ENCODE results near the gene HSBP1L1.
A peak's percentile ranks its signal among the peaks of the same experiment; 100 is the strongest.

The HSBP1L1 gene

DNA sequence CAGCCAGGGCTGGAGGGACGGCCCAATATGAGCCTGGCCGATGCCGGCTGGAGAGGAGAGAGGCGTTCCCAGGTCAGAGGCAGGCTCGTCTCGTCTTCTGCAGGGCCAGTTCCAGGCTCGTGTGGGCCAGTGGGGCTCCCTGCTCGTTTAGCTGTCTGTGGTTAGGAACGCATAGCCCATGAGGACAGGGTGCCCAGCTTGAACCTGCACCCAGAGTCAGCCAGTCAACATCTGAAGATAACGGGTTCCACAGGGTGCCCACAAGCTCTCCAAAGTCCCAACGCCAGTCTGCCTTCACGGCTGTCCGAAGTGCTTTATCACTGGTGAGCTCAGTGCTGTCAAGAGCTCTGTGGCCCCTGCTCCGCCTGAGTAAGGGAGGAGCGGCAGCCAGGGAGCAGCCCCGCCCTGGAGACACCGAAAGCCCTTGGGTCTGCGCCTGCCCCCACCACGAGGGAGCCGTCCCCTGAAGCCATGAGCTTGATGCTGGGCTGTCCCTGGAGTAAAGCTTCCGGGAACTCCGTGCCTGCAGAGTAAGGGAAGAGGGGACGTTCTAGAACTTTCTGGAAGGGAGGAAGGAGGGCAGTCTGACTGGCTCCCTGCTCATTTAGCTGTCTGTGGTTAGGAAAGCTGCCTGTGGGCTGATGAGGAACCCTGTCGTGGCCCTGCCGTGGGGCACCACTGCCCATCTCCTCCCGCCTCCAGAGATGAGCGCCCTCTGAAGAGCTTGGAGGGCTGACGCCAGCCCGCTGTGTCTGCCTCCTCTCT is 2.7 kb upstream of the HSBP1L1 start:
- no peak for DNase-seq (ENCODE audit: low spot score)

DNA sequence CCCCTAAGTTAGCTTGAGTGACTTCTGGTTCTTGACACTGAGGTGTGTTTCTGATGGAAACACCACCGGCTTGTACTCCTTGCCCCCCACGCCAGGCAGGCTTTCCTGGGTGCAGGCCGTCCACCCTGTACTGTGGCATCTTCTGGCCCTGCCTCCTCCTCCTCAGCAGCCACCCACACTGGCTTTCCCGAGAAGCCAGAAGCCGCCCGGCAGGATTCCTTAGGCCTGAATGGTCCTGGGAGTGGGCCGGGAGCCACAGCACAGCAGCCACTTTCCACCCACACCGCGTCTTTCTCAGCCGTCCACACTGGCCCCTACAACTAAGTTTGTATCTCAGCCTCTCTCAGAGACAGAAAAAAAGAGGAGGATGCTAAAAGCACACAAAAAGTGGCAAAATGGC is 2.1 kb upstream of the HSBP1L1 start:
- peak; percentile 32 for DNase-seq (ENCODE audit: low spot score)

DNA sequence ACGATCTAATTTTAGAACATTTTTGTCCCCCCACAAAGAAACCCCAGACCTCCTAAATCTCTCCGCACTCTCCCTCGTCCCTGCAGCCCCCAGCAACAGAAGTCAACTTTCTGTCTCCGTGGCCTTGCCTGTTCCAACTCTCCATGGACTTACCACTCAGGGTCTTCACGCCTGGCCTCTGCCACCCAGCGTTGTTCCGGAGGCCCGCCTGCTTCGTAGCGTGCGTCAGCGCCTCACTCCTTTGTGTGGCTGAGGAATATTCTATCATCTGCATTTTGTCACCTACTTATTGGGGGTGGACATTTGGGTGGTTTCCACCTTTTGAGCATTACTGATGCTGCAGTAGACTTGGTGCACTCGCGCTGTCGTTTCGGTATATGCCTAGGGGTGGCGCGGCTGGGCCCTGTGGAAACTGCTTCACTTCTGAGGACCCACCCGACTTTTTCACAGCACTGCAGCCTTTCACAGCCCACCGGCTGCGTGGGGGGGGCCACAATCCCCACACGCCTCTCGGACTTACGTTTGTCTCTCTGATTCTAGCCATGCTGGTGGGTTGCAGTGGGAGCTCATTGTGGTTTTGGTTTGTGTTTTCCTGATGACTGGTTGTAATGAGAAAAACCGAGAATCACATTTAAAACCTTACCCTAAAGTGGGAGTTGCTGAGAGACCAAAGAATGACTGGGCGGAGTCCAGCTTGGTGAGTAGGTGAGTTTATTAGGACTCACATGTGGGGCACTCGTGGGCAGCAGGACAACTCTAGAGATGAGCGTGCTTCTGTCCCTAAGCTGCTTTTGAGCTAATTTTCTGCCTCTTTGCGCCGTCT is 1.4 kb upstream of the HSBP1L1 start:
- no peak for DNase-seq (ENCODE audit: low spot score)

DNA sequence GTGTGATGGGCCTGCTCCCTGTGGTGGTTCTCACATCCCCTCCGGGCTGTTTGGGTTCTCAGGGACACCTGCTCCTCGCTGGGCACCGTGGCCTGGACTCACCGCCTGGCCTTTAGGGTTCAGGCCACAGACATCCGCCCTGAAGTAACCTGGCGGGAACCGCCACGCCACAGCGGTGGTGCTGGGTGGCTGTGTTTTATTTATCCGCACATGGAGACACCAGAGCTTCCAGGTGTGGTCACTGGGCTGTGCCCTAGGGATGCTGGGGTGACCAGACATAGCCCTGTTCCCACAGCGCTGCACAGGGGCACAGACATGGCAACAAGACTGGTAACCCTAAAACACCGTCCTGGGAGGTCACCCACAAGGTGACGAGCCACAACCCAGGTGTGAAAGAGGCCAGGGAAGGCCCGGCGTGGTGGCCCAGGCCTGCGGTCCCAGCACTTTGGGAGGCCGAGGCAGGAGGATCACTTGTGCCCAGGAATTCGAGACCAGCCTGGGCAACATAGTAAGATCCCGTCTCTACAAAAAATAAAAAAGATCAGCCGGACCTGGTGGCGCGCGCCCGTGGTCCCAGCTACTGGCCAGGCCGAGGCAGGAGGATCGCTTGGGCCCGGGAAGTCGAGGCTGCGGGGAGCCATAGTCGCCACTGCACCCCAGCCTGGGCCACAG is 649 bp upstream of the HSBP1L1 start:
- no peak for DNase-seq (ENCODE audit: low spot score)

DNA sequence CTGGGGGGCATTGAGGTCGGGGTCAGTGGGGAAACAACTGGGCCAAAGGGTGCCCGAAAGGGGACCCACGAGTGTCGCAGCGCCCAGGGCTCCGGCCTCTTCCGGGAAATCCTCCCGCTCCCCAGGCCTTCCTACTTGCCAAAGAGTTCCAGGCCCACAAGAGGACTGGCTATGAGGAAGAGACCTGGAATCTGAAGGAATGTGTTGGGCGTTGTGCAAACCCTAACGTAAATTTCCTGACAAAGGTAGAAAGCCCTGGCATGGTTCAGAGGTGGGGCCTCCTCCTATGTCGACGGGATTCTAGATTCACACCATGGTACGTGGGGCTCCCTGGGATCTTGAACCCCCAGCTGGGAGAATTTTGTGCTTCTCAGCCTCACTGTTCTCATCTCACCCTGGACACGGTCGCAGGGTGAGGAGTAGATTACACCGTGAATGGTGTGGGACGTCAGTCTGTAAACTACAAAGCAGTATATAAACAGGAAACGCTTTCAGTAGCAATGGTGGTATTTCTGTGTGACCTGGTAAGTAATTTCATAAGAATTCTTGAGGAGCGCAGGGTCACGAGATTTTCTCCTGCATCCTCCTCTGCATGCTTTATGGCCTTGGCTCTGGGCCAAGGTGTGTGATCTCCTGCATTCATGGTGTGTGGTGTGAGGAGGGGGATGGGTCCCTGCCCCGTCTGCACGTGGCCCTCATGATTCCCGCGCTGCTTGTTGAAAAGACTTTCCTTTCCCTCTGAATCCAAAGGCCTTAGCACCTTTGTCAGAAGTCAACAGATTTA is 868 bp downstream of the HSBP1L1 start:
- DNase-seq (ENCODE audit: low spot score): peak; percentile 71

DNA sequence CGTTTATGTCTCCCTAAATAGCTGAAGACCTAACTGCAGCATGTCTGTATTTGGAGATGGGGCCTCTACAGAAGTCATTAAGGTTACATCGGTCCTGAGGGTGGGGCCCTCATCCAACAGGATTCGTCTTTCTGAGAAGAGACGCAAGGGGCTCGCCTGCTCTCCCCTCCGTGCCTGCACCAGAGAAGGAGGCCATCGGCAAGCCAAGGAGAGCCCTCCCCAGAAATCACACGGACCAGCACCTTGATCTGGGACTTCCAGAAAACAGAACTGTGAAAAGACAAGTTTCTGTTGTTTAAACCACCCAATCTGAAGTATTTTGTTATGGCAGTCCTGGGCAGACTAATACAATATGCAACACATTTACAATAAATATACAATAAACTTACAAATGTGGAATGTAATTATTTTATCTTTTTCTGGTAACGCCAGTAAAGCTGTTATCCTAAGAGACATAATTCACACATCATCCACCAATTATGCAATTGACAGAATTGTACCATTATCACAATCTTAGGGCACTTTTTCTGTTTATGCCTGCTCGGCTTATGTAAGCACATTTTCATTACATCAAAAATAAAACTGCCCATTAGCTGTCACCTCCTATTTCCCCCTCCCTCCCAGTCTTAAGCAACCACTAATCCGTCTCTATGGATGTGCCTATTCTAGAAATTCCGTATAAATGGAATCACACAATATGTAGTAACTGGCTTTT is 6.1 kb downstream of the HSBP1L1 start:
- no peak for DNase-seq (ENCODE audit: low spot score)

DNA sequence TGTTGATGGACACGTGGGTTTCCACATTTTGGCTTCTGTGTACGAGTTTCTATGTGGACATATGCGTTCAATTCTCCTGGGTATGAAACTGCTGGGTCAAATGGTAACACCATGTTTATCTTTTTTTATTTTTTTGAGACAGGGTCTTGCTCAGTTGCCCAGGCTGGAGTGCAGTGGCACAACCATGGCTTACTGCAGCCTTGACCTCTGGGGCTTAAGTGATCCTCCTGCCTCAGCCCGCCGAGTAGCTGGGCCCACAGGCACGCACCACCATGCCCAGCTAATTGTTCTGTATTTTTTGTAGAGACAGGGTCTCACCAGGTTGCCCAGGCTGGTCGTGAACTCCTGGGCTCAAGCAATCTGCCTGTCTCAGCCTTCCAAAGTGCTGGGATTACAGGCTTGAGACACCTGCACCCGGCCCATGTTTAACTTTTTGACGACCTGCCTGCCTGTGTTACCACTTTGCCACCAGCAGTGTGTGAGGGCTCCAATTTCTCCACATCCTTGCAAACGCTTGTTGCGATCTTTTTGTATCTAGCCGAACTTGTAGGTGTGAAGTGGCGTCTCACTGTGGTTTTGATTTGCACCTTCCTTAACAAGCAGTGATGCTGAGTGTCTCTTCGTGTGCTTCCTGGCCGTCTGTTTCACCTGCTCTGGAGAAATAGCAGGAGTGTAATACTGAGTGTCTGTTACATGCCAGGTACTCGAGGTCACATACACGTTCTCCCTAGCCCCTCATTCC is 6.9 kb downstream of the HSBP1L1 start:
- no peak for DNase-seq (ENCODE audit: low spot score)

DNA sequence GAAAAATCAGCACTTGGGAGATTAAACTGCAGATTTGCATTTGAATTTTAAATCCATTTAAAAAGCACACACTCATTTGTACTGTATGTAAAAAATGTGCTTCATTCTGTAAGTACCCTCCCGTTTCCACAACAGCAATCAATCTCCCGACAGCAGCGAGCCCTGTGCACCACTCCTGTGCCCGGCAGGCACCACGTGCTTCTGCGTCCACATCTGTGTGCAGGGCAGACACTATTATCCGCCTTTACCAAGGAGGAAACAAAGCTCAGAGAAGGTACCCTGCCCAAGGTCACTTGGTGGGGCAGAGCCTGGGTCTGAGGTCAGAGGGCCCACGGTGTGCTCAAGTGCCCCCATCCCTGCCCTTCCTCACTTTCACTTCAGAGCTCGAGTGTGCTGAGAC is 7.5 kb downstream of the HSBP1L1 start:
- DNase-seq (ENCODE audit: low spot score): no peak

DNA sequence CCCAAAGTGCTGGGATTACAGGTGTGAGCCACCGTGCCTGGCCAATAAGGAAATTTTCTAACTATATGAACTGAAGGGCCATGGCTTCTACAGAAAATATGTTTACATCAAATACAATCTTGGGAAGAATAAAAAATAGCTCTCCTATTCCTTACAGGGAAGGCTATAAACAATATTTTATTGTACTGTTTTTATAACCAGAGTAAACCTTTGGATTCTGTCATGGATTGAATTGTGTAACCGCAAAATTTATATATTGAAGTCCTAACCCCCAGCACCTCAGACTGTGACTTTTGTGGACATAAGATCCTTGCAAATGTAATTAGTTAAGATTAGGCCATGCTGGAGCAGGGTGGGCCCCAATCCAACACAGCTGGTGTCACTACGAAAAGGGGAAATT is 8.3 kb downstream of the HSBP1L1 start:
- DNase-seq (ENCODE audit: low spot score): no peak

DNA sequence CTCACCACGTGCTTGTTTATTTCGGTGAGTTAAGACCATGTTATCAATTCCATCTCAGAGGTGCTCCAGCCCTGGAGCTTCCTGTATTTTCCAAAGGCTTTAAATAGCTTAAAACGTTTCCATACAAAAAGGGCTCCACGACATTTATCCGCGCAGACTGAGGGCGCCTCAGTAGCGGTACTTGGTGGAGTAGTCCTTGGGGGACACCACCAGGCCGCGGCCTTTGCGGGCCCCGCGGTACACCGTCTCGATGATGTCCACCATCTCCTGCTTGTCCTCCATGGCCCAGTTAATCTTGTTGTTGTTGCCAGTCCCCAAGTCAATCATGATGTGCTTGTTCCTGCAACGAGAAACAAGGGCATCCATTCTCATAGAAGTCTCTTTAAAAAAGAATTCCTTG is 9.1 kb downstream of the HSBP1L1 start:
- DNase-seq (ENCODE audit: low spot score): no peak

DNA sequence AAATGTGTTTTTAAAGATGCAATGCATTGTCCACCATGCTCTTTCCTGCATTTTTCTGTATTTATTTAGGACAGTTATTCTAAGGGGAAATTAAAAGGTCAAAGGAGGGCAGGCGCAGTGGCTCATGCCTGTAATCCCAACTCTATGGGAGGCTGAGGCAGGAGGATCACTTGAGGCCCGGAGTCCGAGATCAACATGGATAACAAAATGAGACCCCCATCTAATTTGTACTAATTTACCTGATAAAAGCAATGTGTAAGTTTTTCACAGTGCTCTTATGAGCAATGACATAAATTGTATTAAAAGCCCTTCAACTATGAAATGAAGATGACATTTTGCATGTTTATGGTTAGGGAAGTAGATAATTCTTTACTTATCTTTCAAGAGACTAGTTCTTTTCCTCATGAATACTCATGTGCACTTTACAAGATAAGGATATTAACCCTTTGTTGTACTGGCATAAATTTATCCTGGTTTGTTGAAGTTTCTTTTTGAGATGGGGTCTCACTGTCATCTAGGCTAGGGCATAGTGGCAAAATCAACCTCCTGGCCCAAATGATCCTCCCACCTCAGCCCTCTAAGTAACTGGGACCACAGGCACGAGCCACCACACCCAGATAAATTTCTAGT is 9.7 kb downstream of the HSBP1L1 start:
- DNase-seq (ENCODE audit: low spot score): no peak

DNA sequence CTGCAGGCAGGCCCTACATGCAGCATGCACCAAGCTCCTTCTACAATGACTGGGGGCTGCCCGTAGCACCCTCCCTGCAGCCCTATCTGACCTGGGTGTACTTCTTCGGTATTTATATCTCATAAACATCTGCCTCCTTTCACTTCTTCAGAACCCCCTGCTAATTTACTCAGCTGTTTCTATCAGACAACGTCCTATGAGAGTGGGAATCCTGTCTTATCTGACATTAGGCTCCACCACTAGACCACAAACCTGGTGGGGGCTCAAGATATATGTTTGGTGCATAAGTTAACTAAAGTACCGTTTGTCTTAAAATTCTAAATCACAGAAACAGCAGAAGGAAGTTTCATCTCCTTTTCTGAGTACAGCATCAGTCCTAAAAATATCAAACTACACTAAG is 10.6 kb downstream of the HSBP1L1 start:
- no peak for DNase-seq (ENCODE audit: low spot score)

DNA sequence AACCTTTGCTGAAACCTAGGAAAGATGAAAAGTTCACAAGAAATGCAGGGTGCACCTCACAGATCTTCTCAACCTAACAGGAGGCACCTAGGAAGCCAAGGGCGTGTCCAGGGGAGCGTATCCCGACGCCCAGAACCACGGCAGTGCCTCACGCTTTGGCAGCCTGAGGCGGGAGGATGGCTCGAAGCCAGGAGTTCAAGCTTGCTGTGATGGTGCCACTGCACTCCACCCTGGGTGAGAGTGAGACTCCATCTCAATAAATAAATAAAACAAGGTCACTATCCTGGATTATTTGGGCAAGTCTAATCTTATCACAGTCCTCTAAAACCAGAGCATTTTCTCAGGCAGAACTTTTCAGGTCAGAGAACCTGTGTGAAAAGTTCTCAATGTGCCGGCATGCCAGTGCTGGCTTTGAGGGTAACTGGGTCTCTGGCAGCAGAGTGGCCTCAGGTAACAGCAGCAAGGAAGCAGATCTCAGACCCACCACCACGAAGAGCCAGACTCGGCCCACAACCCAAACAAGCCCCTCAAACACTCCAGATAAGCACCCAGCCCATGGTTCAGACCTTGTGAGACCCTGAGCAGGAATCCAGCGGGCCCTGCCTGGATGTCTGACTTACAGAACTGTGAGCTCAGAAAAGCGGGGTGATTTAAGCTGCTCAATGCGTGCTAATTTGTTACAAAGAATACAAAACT is 11.7 kb downstream of the HSBP1L1 start:
- DNase-seq (ENCODE audit: low spot score): no peak

DNA sequence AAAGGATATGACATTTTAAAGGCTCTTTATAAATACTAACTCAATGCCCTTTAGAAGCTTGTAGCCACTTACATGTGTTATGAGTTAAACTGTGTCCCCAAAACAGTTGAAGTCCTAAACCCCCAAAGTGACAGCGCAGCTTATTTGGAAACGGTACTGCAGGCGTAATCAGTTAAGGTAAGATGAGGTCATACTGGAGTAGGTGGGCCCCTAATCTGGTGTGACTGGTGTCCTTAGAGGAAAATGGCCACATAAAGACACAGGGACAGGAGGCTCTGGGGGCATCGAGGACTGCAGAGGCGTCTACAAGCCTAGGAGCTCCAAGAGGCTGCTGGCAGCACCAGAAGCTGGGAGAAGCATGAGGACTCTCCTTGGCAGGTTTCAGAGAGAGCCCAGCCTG is 15.4 kb downstream of the HSBP1L1 start:
- DNase-seq (ENCODE audit: low spot score): no peak

DNA sequence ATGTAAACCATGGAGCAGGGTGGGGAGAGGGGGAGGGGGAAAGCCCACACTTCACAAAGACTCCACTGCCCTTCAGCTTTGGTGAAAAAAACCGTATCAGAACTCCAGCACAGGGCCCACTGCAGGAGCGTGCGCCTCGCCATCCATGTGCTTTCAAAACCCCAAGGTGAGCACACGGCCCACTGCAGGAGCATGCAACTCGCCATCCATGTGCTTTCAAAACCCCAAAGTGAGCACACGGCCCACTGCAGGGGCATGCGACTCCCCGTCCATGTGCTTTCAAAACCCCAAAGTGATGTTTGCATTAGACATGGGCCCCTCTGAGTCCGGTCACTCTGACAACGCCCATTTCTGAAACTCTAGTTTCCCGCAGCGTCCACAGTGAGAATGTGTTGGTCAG is 16.1 kb downstream of the HSBP1L1 start:
- no peak for DNase-seq (ENCODE audit: low spot score)

DNA sequence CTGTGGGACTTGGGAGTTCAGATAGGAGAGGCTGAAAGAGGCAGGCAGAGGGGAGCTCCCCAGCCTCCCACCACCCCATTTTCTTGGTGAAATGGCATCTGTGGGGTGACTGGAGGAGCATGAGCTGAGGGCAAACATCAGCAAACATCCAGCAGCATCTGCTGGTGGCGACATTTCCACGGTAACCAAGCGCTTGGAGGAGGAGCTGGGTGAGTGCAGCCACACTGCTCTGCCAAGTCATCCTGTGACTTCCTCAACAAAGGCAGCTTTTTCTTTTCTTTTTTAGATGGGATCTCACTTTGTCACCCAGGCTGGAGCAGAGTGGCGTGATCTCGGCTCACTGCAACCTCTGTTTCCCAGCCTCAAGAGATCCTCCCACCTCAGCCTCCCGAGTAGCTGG is 18.3 kb downstream of the HSBP1L1 start:
- DNase-seq (ENCODE audit: low spot score): no peak

DNA sequence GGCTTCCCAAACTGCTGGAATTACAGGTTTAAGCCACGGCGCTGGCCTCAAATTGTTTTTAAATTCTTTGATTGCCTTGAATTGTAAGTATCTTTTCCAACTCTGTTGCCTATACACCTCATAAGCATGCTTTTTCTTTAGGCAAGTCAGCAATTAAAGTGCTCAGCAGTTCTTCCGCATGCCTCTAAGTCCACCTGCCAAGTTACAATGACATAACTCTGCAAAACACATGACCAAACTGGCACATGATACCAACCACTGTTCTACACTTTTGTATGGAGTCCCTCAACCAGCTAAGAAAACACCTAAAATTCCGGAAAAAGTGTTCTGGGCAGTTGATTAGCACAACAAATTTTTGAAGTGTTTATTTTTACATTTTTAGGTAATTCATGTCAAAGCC is 18.8 kb downstream of the HSBP1L1 start:
- DNase-seq (ENCODE audit: low spot score): no peak

DNA sequence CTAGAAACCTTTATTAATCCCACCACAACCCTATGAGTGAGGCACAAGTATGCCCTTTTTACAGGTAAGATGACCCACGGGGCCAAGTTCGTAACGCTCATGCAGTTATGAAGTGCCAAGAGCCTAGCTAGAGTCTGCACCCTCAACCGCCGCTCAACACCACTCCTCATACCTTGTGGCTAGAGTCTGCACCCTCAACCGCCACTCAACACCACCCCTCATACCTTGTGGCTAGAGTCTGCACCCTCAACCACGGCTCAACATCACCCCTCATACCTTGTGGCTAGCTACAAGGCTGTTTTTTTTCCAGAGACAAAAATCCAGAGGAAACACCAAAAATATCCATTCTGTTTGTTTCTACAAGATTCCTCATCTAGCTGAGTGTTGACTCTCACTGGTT is 19.4 kb downstream of the HSBP1L1 start:
- DNase-seq (ENCODE audit: low spot score): no peak

DNA sequence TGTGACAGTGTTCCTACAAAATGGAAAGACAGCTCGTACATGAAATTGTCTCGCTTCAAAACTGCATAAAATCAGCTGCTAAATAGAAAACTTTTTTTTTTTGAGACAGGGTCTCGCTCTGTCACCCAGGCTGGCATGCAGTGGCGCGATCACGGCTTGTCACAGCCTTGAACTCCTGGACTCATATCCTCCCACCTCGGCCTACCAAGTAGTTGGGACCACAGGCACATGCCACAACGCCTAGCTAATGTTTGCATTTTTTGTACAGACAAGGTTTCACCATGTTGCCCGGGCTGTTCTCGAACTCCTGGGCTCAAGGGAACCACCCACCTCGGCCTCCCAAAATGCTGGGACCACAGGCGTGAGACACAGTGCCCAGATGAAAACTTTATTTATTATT is 20.7 kb downstream of the HSBP1L1 start:
- DNase-seq (ENCODE audit: low spot score): no peak

DNA sequence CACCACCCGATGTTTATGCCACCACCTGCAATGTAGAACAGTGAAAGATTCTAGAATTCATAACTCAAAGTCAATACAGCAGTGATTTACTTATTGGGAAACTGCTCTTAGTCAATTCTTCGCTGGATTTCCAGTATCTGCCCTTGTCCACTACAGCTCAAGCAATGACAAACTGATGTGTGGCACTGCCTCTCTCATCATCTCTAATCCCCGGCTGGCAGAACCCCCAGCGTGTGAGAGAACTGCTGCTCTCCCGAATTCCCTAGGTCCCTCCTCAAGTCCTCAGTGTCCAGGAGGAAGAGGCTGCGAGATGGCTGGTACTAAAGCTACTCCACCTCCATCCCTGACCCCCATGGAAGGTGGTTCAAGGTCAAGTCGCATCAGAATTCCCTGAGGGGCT is 22.3 kb downstream of the HSBP1L1 start:
- DNase-seq (ENCODE audit: low spot score): peak; percentile 21

All from hepatic stellate cell (primary cell).